Gastroesophageal sphincter (tissue), 3 donors: Measurements from ENCODE around the gene SMC6.

Source experiments
- POLR2A ChIP-seq, 2 donors: fragments of 450-650 bp; IDR thresholded peaks; one replicate each; pipeline ENCODE4 v1.6.1; 2017; ENCODE audit warnings: antibody characterized with exemption in 2 of 2, mild to moderate bottlenecking in 2 of 2, moderate library complexity in 1 of 2
- POLR2AphosphoS5 ChIP-seq: sonication (generic); formaldehyde crosslinking; IDR thresholded peaks from one replicate; pipeline ENCODE4 v1.6.1; 2017; ENCODE audit warnings: antibody characterized with exemption
- TF ChIP-seq, protein P1 (sequence below), 4 experiments: fragments of 200-600 bp in 2 of 4; fragments of 450-650 bp in 2 of 4; sonication (generic) in 1 of 4; IDR thresholded peaks; one replicate each; pipeline ENCODE4 v1.5.1; 2017 to 2019; ENCODE audit warnings: antibody characterized with exemption in 4 of 4, mild to moderate bottlenecking in 2 of 4, moderate library complexity in 2 of 4

DNA sequence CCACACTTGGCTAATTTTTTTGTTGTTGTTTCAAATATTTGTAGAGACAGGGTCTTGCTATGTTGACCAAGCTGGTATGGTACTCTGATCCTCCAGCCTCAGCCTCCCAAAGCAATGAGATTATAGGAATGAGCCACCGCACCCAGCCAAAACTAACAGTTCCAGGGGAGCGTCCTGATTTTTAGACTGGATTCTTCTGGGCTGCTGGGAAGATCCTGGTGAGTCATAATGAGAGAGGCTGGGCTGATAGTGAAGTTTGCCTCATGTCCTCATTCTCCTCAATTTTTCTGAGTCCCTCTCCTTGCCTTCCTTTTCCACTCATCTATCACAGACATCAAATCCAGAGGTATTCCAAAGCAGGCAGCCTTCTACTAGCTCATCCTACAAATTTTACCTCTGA lies 131.8 kb downstream of the SMC6 start:
- TF ChIP-seq, protein P1, sequence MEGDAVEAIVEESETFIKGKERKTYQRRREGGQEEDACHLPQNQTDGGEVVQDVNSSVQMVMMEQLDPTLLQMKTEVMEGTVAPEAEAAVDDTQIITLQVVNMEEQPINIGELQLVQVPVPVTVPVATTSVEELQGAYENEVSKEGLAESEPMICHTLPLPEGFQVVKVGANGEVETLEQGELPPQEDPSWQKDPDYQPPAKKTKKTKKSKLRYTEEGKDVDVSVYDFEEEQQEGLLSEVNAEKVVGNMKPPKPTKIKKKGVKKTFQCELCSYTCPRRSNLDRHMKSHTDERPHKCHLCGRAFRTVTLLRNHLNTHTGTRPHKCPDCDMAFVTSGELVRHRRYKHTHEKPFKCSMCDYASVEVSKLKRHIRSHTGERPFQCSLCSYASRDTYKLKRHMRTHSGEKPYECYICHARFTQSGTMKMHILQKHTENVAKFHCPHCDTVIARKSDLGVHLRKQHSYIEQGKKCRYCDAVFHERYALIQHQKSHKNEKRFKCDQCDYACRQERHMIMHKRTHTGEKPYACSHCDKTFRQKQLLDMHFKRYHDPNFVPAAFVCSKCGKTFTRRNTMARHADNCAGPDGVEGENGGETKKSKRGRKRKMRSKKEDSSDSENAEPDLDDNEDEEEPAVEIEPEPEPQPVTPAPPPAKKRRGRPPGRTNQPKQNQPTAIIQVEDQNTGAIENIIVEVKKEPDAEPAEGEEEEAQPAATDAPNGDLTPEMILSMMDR (IDR thresholded peaks at IDR 0.05) = no peak
- TF ChIP-seq POLR2A (IDR thresholded peaks at IDR 0.05) (no peak), POLR2AphosphoS5 (no peak)
